GM10266 (cell line): ENCODE measurements around the gene TNNT2.

Source experiments
- DNase-seq: peaks from one replicate; pipeline ENCODE4 v3.0.0; 2012; ENCODE audit errors: extremely low spot score
- TF ChIP-seq, protein P1 (sequence below): IDR thresholded peaks from 2 replicates; pipeline ENCODE4 v1.5.1; 2012; ENCODE audit warnings: mild to moderate bottlenecking, low read depth; ENCODE audit not compliant: control insufficient read depth, insufficient read depth; ENCODE audit errors: missing control alignments

The TNNT2 gene

GRCh38 chr1:201310251-201310985 is 67.1 kb downstream of the TNNT2 start:
- TF ChIP-seq, protein P1, sequence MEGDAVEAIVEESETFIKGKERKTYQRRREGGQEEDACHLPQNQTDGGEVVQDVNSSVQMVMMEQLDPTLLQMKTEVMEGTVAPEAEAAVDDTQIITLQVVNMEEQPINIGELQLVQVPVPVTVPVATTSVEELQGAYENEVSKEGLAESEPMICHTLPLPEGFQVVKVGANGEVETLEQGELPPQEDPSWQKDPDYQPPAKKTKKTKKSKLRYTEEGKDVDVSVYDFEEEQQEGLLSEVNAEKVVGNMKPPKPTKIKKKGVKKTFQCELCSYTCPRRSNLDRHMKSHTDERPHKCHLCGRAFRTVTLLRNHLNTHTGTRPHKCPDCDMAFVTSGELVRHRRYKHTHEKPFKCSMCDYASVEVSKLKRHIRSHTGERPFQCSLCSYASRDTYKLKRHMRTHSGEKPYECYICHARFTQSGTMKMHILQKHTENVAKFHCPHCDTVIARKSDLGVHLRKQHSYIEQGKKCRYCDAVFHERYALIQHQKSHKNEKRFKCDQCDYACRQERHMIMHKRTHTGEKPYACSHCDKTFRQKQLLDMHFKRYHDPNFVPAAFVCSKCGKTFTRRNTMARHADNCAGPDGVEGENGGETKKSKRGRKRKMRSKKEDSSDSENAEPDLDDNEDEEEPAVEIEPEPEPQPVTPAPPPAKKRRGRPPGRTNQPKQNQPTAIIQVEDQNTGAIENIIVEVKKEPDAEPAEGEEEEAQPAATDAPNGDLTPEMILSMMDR: no peak
- no peak for DNase-seq

- no peak for DNase-seq
- TF ChIP-seq, protein P1: no peak
Observed at GRCh38 chr1:201309416-201309815, 68.1 kb downstream of the TNNT2 start.
